Measurements from ENCODE around the gene SLC9A1. TPM values are rescaled to one million over a fixed set of nuclear protein-coding genes. Genes with fewer than 3 reads are reported as not detected.

The SLC9A1 gene
- total RNA-seq, 1 donor from 2014 or later: 13.6 TPM

- Mint-ChIP-seq H3K9me3 (no peaks in the 10 kb centered on the region), H3K36me3 (ENCODE audit: low read depth) (peaks cover 13% of the 10 kb centered on the region), H3K4me1 (peaks cover 59% of the 10 kb centered on the region), H3K27ac (peak overlapping the region; percentile 63), H3K27me3 (no peaks in the 10 kb centered on the region), H3K4me3 (no peak overlapping the region)
- no peak for TF ChIP-seq CTCF (IDR thresholded peaks at IDR 0.05)
- no peak for ATAC-seq (ENCODE audit: low read depth)
- ChIA-PET POLR2A (interaction anchor here (7.6 kb wide), 1 partner anchor 11 kb away, joined by 127 read pairs; no protein-coding TSS in a partner anchor), CTCF (interaction anchor here (1.3 kb wide), 1 partner anchor 47 kb away, joined by 3 read pairs; no protein-coding TSS in a partner anchor)
- intact Hi-C loops (cut with micrococcal nuclease): no loop called here
- DNase-seq: no peak
Measured at GRCh38 chr1:27149762-27150113, 5.2 kb downstream of the SLC9A1 start.

GRCh38 chr1:27149084-27149761 is 5.7 kb downstream of the SLC9A1 start:
- POLR2A ChIA-PET: interaction anchor here (0.6 to 7.6 kb wide), 3 partner anchors 11 to 109 kb away, joined by 4 to 127 read pairs (median 5); no protein-coding TSS in a partner anchor
- H3K4me1 Mint-ChIP-seq: peaks cover 54% of the 10 kb centered on the region
- CTCF ChIA-PET: interaction anchor here (1.3 to 1.4 kb wide), 2 partner anchors 47 to 48 kb away, joined by 3 read pairs; no protein-coding TSS in a partner anchor

GRCh38 chr1:27148591-27148990 is 6.3 kb downstream of the SLC9A1 start:
- H3K4me3 Mint-ChIP-seq: no peak overlapping the region
- ATAC-seq (ENCODE audit: low read depth) (no peak), DNase-seq (no peak)
- peaks cover 9% of the 10 kb centered on the region for H3K36me3 Mint-ChIP-seq (ENCODE audit: low read depth)
- H3K4me1 Mint-ChIP-seq: peaks cover 48% of the 10 kb centered on the region
- H3K27me3 Mint-ChIP-seq: no peaks in the 10 kb centered on the region
- H3K9me3 Mint-ChIP-seq: no peaks in the 10 kb centered on the region
- ChIA-PET CTCF (interaction anchor here (1.4 kb wide), 1 partner anchor 49 kb away, joined by 3 read pairs; no protein-coding TSS in a partner anchor), POLR2A (interaction anchor here (0.6 to 7.6 kb wide), 3 partner anchors 10 to 110 kb away, joined by 4 to 127 read pairs (median 5); no protein-coding TSS in a partner anchor)
- TF ChIP-seq CTCF (IDR thresholded peaks at IDR 0.05): no peak
- intact Hi-C loops (cut with micrococcal nuclease): no loop called here
- peak overlapping the region; percentile 26 for H3K27ac Mint-ChIP-seq

More at GRCh38 chr1:27149084-27149761, 5.7 kb downstream of the SLC9A1 start:
- ATAC-seq (ENCODE audit: low read depth): no peak
- no peaks in the 10 kb centered on the region for H3K9me3 Mint-ChIP-seq
- DNase-seq: no peak
- intact Hi-C loops (cut with micrococcal nuclease): no loop called here
- H3K27ac Mint-ChIP-seq: peak overlapping the region; percentile 63
- peaks cover 9% of the 10 kb centered on the region for H3K36me3 Mint-ChIP-seq (ENCODE audit: low read depth)
- H3K27me3 Mint-ChIP-seq: no peaks in the 10 kb centered on the region
- H3K4me3 Mint-ChIP-seq: no peak overlapping the region
- no peak for TF ChIP-seq CTCF (IDR thresholded peaks at IDR 0.05)

- peaks cover 9% of the 10 kb centered on the region for H3K36me3 Mint-ChIP-seq (ENCODE audit: low read depth)
- peaks cover 46% of the 10 kb centered on the region for H3K4me1 Mint-ChIP-seq
- TF ChIP-seq CTCF (IDR thresholded peaks at IDR 0.05): no peak
- intact Hi-C loops (cut with micrococcal nuclease): no loop called here
- no peaks in the 10 kb centered on the region for H3K27me3 Mint-ChIP-seq
- H3K9me3 Mint-ChIP-seq: no peaks in the 10 kb centered on the region
- ChIA-PET POLR2A (no interaction called here), CTCF (interaction anchor here (1.4 kb wide), 1 partner anchor 49 kb away, joined by 3 read pairs; no protein-coding TSS in a partner anchor)
- H3K4me3 Mint-ChIP-seq: no peak overlapping the region
- H3K27ac Mint-ChIP-seq: peak overlapping the region; percentile 26
- ATAC-seq (ENCODE audit: low read depth) (no peak), DNase-seq (no peak)
Measured at GRCh38 chr1:27147842-27148518, 6.9 kb downstream of the SLC9A1 start.

GRCh38 chr1:27145934-27146354 is 9.0 kb downstream of the SLC9A1 start:
- POLR2A ChIA-PET: interaction anchor here (1.3 to 2.5 kb wide), 2 partner anchors 9 to 11 kb away, joined by 4 to 11 read pairs; partner anchors contain the start of gene SLC9A1
- Mint-ChIP-seq H3K9me3 (no peaks in the 10 kb centered on the region), H3K4me1 (peaks cover 30% of the 10 kb centered on the region), H3K4me3 (no peak overlapping the region), H3K27me3 (no peaks in the 10 kb centered on the region), H3K36me3 (ENCODE audit: low read depth) (peaks cover 7% of the 10 kb centered on the region), H3K27ac (no peak overlapping the region)
- no peak for ATAC-seq (ENCODE audit: low read depth)
- intact Hi-C loops (cut with micrococcal nuclease): no loop called here
- CTCF ChIA-PET: interaction anchor here (2.2 kb wide), 1 partner anchor 52 kb away, joined by 5 read pairs; no protein-coding TSS in a partner anchor
- no peak for DNase-seq
- no peak for TF ChIP-seq CTCF (IDR thresholded peaks at IDR 0.05)

Data from activated B cell treated with CpG ODN at 0.5 μM for 24 hours (primary cell).